Fibroblast of the aortic adventitia (primary cell): ENCODE measurements around the gene NEIL3. TPM values are rescaled to one million over a fixed set of nuclear protein-coding genes. Genes with fewer than 3 reads are reported as not detected.
A peak's percentile ranks its signal among the peaks of the same experiment; 100 is the strongest.
"Not testable (repeated sequence)": the region's sequence is repeated elsewhere in the genome, so short reads cannot be mapped to it uniquely, and the experiment has no call there.

Experiments
- DNase-seq: peaks from one replicate; pipeline ENCODE4 v3.0.0-alpha.2; 2010; ENCODE audit warnings: low read depth
- H3K4me3 ChIP-seq: 2 replicates; pipeline ENCODE4 v1.5.1; 2011; ENCODE audit warnings: low read depth, mild to moderate bottlenecking, control low read depth, low read length, moderate library complexity
- total RNA-seq: library from RNA; depleted of rRNA; stranded (reverse); fragments of >200 nt; gene quantifications from 2 replicates; pipeline ENCODE4 v1.2.3, GENCODE V29; 2012; ENCODE audit warnings: low replicate concordance
- TF ChIP-seq, protein P1 (sequence below): IDR thresholded peaks from 2 replicates; pipeline ENCODE4 v1.5.1; 2011; ENCODE audit warnings: mild to moderate bottlenecking, low read length, control low read depth, inconsistent platforms; ENCODE audit not compliant: insufficient read depth

Gene NEIL3
- total RNA-seq, 1 donor = 20.8 TPM

DNA sequence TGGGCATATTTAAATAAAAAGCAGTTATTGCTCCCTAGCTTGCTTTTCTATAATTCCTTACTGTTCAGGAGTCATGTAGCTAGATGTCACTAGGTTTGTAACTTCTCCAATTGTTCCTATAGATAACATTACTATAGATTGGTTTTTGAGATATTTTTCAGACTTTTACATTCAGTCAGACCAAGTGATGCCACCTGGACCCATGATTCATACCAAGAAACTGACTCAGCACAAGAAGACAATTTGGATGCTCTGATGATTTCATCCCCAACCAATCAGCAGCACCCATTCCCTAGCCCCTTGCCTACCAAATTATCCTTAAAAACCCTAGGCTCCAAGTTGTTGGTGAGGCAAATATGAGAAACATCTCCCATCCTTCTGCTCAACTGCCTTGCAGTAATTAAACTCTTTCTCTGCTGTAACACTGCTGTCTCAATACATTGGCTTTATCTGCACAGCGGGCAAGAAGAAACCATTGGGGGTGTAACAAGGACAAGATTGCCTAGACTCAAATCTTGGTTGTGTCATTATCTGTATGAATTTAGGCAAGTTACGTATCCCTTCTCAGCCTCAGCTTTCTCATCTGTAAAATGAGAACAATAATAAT, 11.8 kb upstream of the NEIL3 start:
- no peak overlapping the region for H3K4me3 ChIP-seq
- DNase-seq = no peak
- TF ChIP-seq, protein P1, sequence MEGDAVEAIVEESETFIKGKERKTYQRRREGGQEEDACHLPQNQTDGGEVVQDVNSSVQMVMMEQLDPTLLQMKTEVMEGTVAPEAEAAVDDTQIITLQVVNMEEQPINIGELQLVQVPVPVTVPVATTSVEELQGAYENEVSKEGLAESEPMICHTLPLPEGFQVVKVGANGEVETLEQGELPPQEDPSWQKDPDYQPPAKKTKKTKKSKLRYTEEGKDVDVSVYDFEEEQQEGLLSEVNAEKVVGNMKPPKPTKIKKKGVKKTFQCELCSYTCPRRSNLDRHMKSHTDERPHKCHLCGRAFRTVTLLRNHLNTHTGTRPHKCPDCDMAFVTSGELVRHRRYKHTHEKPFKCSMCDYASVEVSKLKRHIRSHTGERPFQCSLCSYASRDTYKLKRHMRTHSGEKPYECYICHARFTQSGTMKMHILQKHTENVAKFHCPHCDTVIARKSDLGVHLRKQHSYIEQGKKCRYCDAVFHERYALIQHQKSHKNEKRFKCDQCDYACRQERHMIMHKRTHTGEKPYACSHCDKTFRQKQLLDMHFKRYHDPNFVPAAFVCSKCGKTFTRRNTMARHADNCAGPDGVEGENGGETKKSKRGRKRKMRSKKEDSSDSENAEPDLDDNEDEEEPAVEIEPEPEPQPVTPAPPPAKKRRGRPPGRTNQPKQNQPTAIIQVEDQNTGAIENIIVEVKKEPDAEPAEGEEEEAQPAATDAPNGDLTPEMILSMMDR = no peak

DNA sequence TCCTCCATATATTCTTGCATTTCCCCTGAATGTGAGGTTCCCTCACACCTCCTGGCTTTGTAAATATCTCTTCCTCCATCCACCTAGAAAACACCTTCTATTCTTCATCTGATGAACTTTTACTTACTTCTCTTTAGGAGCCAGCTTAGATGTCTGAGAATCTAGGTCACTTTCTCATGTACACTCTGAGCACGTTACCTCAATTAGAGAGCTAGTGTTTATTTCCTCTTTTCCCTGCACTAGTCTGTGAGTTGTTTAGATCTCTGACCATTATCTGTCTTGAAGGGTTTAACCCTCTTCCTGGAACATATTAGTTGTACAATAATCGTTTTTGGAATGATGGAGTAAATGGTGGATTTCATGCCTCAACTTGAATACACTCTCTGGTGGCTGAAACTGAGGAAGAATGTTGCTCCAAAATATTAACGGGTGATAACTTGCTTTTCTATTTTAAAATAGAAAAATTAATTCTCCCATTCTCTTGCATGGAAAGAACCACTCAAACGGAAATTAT, 8.5 kb upstream of the NEIL3 start:
- DNase-seq = no peak
- TF ChIP-seq, protein P1 = no peak
- no peak overlapping the region for H3K4me3 ChIP-seq

DNA sequence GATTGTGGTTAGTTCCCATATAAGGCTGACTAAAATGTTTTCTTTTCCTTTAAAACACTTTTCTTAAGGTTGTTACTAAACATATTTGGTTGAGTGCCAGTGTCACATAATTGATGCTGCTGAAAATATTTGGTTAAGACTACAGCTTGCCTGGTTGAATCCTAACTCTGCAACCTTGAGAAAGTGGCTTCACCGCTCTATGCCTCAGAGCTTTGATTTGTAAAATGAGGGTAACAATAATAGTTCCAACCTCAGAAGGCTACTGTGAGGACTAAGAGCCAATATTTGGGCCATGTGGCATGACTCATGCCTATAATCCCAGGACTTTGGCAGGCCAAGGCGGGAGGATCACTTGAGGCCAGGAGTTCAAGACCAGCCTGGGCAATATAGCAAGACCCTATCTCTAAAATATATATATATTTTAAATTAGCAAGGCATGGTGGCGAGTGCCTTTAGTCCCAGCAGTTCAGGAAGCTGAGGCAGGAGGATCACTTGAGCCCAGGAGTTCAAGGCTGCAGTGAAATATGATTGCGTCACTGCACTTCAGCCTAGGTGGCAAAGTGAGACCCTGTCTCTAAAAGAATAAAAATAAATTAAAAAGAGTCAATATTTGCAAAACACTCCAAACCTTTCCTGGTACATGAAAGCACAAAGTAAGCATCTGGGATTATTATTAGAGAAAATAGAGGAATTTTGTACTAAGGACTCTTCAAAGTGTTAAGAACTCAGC, 7.1 kb upstream of the NEIL3 start:
- H3K4me3 ChIP-seq = no peak overlapping the region
- DNase-seq = peak; percentile 42
- TF ChIP-seq, protein P1 = no peak

DNA sequence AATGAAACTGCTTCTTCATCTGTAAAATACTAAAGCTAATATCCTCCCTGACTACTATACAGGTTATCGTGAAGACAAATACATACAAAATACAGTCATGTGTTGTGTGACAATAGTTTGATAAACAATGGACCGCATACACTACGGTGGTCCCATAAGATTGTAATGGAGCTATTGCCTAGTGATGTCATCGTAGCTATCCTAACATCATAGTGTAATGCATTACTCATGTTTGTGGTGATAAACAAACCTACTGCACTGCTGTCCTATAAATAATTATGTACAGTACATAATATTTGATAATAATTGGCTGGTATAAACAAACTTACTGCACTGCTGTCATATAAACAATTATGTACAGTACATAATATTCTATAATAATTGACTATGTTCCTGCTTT, 5.6 kb upstream of the NEIL3 start:
- TF ChIP-seq, protein P1 = no peak
- DNase-seq = no peak
- no peak overlapping the region for H3K4me3 ChIP-seq

DNA sequence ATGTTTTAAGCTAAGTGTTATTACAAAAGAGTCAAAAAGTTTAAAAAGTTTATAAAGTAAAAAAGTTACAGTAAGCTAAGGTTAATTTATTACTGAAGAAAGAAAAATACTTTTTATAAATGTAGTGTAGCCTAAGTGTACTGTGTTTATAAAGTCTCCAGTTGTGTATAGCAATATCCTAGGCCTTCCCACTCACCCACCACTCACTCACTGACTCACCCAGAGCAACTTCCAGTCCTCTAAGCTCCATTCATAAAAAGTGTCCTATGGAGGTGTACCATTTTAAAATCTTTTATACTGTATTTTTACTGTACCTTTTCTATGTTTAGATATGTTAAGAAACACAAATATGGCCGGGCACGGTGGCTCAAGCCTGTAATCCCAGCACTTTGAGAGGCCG, 4.8 kb upstream of the NEIL3 start:
- not testable (repeated sequence) for H3K4me3 ChIP-seq, DNase-seq

DNA sequence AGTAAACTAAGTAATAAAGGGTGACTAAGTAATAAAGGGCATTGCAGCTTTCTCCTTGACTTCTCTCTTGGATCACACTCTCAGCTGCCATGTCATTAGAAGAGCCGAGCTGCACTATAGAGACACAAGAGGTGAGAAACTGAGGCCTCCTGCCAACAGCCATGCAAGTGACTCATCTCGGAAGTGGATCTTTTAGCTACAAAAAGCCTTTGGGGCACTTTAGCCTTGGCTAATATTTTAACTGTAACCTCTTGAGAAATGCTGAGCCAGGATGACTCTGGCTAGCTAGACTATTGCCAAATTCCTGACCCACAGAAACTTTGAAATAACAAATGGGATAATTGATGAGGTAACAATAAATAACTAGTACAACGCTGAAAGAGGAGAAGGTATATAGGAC, 1.5 kb upstream of the NEIL3 start:
- peak; percentile 84 for DNase-seq
- TF ChIP-seq, protein P1 = no peak
- H3K4me3 ChIP-seq = no peak overlapping the region

DNA sequence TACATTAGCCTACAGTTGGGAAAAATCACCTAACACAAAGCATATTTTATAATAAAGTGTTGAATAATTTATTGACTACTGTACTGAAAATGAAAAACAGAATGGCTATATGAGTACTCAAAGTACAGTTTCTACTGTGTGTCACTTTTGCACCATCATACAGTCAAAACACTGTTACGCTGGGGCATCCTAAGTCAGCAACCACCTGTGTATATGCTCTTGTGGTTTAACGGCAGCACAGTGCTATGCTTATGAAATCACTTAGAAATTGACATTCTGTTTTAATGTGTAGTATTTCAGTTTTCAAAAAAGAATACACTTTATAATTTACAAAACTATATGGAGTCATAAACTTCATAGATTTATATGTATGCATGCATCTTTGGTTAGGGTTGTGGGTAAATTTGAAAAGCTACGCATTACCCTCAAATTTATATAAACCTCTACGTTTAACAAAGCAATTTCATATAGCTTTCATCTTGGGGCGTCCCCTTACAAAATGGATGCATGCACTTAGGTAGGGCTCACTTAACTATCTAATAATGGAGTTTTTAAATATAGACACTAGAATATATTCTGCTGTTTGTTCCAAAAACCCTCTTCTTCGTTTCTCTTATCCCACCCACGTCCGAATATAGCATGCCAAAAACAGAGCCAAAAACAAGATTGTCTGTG, 690 bp upstream of the NEIL3 start:
- no peak for DNase-seq
- TF ChIP-seq, protein P1 = no peak
- H3K4me3 ChIP-seq = peak overlapping the region; percentile 86
